ENCODE results near the gene STK24.

STK24 gene

GRCh38 chr13:98443329-98443728 is 133.6 kb downstream of the STK24 start:
- TF ChIP-seq ARNTL (CRISPR knock-in tag; IDR thresholded peaks at IDR 0.05; ENCODE audit: borderline replicate concordance, low read depth) = no peak
- TF ChIP-seq ISL1 (CRISPR knock-in tag; IDR thresholded peaks at IDR 0.05) = no peak
- TF ChIP-seq OSR1 (CRISPR knock-in tag; IDR thresholded peaks at IDR 0.05) = no peak
- TF ChIP-seq ZNF70 (CRISPR knock-in tag; IDR thresholded peaks at IDR 0.05) = no peak
- TF ChIP-seq GLIS3 (CRISPR knock-in tag; IDR thresholded peaks at IDR 0.05) = no peak
- peak; percentile 46 for ATAC-seq

- no peak for ATAC-seq
- no peak for TF ChIP-seq ISL1 (CRISPR knock-in tag; IDR thresholded peaks at IDR 0.05)
- no peak for TF ChIP-seq CREB5 (CRISPR knock-in tag; IDR thresholded peaks at IDR 0.05; ENCODE audit: low read depth)
- TF ChIP-seq PPARA (CRISPR knock-in tag; IDR thresholded peaks at IDR 0.05; ENCODE audit: borderline replicate concordance) = no peak
- TF ChIP-seq ZFP30 (CRISPR knock-in tag; IDR thresholded peaks at IDR 0.05) = no peak
- no peak for TF ChIP-seq TOX (CRISPR knock-in tag; IDR thresholded peaks at IDR 0.05; ENCODE audit: borderline replicate concordance)
- no peak for TF ChIP-seq RARB (CRISPR knock-in tag; IDR thresholded peaks at IDR 0.05)
- no peak for TF ChIP-seq ZNF8 (CRISPR knock-in tag; IDR thresholded peaks at IDR 0.05)
- no peak for TF ChIP-seq POU6F1 (CRISPR knock-in tag; IDR thresholded peaks at IDR 0.05; ENCODE audit: borderline replicate concordance, low read depth)
- no peak for TF ChIP-seq CSRNP3 (CRISPR knock-in tag; IDR thresholded peaks at IDR 0.05)
- no peak for TF ChIP-seq CSDC2 (CRISPR knock-in tag; IDR thresholded peaks at IDR 0.05)
- TF ChIP-seq ZFP3 (CRISPR knock-in tag; IDR thresholded peaks at IDR 0.05) = no peak
- TF ChIP-seq TSHZ2 (CRISPR knock-in tag; IDR thresholded peaks at IDR 0.05) = no peak
- no peak for TF ChIP-seq ZNF565 (CRISPR knock-in tag; conservative IDR thresholded peaks at IDR 0.05; ENCODE audit: low read depth)
- TF ChIP-seq PATZ1 (CRISPR knock-in tag; IDR thresholded peaks at IDR 0.05; ENCODE audit: borderline replicate concordance) = no peak
- TF ChIP-seq ZC3H10 (CRISPR knock-in tag; IDR thresholded peaks at IDR 0.05) = no peak
Observed at GRCh38 chr13:98442391-98443230, 134.3 kb downstream of the STK24 start.

- TF ChIP-seq POU6F1 (CRISPR knock-in tag; IDR thresholded peaks at IDR 0.05; ENCODE audit: borderline replicate concordance, low read depth) (no peak), TCF4 (CRISPR knock-in tag; IDR thresholded peaks at IDR 0.05; ENCODE audit: borderline replicate concordance) (no peak), GLIS3 (CRISPR knock-in tag; IDR thresholded peaks at IDR 0.05) (no peak), CSRNP3 (CRISPR knock-in tag; IDR thresholded peaks at IDR 0.05) (no peak), ISL1 (CRISPR knock-in tag; IDR thresholded peaks at IDR 0.05) (no peak), ZNF565 (CRISPR knock-in tag; conservative IDR thresholded peaks at IDR 0.05; ENCODE audit: low read depth) (no peak), CSDC2 (CRISPR knock-in tag; IDR thresholded peaks at IDR 0.05) (no peak), ARNTL (CRISPR knock-in tag; IDR thresholded peaks at IDR 0.05; ENCODE audit: borderline replicate concordance, low read depth) (no peak), ZFP30 (CRISPR knock-in tag; IDR thresholded peaks at IDR 0.05) (no peak), OSR1 (CRISPR knock-in tag; IDR thresholded peaks at IDR 0.05) (no peak), SNAI2 (CRISPR knock-in tag; IDR thresholded peaks at IDR 0.05) (no peak), TOX (CRISPR knock-in tag; IDR thresholded peaks at IDR 0.05; ENCODE audit: borderline replicate concordance) (no peak)
- no peak for ATAC-seq
Observed at GRCh38 chr13:98441056-98441676, 135.7 kb downstream of the STK24 start.
